ENCODE measurements around the gene TMEM89.

DNA sequence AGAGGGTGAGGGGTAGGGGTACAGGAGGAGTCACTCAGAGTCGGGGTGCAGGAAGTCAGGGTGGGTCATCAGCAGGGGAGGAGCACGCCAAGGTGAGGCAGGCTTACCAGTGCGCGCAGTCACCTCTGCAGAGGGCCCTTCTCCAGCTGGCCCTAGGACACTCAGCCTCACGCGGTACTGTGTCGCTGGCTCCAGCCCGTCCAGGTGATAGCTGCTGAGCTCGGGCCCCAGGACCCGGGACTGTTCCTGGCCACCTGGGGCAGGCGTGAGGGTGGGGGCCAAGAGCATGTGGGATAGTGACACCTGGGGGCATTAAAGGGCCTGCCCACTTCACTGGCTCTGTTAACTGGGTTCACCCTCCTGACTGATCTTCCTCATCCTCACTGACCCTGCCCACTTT is 33.9 kb downstream of the TMEM89 start:
- no peak for TF ChIP-seq POLR2A (IDR thresholded peaks at IDR 0.05)
- TF ChIP-seq, protein P1, sequence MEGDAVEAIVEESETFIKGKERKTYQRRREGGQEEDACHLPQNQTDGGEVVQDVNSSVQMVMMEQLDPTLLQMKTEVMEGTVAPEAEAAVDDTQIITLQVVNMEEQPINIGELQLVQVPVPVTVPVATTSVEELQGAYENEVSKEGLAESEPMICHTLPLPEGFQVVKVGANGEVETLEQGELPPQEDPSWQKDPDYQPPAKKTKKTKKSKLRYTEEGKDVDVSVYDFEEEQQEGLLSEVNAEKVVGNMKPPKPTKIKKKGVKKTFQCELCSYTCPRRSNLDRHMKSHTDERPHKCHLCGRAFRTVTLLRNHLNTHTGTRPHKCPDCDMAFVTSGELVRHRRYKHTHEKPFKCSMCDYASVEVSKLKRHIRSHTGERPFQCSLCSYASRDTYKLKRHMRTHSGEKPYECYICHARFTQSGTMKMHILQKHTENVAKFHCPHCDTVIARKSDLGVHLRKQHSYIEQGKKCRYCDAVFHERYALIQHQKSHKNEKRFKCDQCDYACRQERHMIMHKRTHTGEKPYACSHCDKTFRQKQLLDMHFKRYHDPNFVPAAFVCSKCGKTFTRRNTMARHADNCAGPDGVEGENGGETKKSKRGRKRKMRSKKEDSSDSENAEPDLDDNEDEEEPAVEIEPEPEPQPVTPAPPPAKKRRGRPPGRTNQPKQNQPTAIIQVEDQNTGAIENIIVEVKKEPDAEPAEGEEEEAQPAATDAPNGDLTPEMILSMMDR (IDR thresholded peaks at IDR 0.05), result no peak

Data from thyroid gland (tissue), 4 donors.